K562 (cell line): ENCODE measurements around the gene SEC14L1. TPM values are rescaled to one million over a fixed set of nuclear protein-coding genes. Genes with fewer than 3 reads are reported as not detected.

Source experiments
- ATAC-seq: fragments of 200-7000 bp; cut with Tn5 transposase; 3 replicates; pipeline ENCODE4 v1.9.1; 2020; ENCODE audit warnings: moderate library complexity
- BruUV-seq: library from RNA; stranded (reverse); fragments of 400-500 nt; replicated peaks from 2 replicates; lab custom pipeline; 2021; lab: Mats Ljungman, UMichigan
- CTCF ChIA-PET: fragments of 300-600 bp; formaldehyde crosslinking; extraction: SDS; loops from one replicate; lab custom pipeline; 2021; ENCODE audit warnings: low intra/inter-chr PET ratio; lab: Yijun Ruan, JAX
- POLR2A ChIA-PET: fragments of 300-600, 350-650 bp; sonication (Branson Sonifier 250); formaldehyde crosslinking; extraction: SDS; loops from one replicate; lab custom pipeline; 2021; ENCODE audit warnings: antibody characterized with exemption, inconsistent platforms; lab: Yijun Ruan, JAX
- DNase-seq, 4 experiments: peaks; one replicate each; pipeline versions ENCODE4 v3.0.0 to v3.0.0-alpha.2; 2011 to 2018; ENCODE audit warnings: low spot score in 3 of 4, mixed read lengths in 3 of 4; ENCODE audit errors: extremely low read depth in 1 of 4
- FAIRE-seq: peaks from 2 replicates; lab custom pipeline; 2011; peaks lifted over from hg19 to GRCh38; lab: Jason Lieb, UNC
- H2AFZ ChIP-seq: 2 replicates; pipeline ENCODE4 v1.6.0; 2011; ENCODE audit warnings: low read depth, low read length, control low read depth, inconsistent platforms
- H3K27ac ChIP-seq: fragments of 200-600 bp; 3 replicates; pipeline ENCODE4 v1.8.0; 2011; ENCODE audit warnings: low read depth, mild to moderate bottlenecking, control low read depth, inconsistent platforms, low read length, moderate library complexity, mixed read lengths; ENCODE audit errors: extremely low read depth
- H3K27me3 ChIP-seq, 2 experiments: fragments of 300-600 bp in 1 of 2; 2 replicates in 1 of 2; 3 replicates in 1 of 2; pipeline versions ENCODE4 v1.6.0 to v1.8.0; 2011; ENCODE audit warnings: inconsistent platforms in 2 of 2, low read length in 2 of 2, mild to moderate bottlenecking in 1 of 2, mixed read lengths in 1 of 2, moderate library complexity in 1 of 2; ENCODE audit not compliant: control insufficient read depth in 2 of 2, insufficient read depth in 2 of 2
- H3K36me3 ChIP-seq: fragments of 300-600 bp; 3 replicates; pipeline ENCODE4 v1.8.0; 2011; ENCODE audit warnings: mild to moderate bottlenecking, low read length, inconsistent platforms; ENCODE audit not compliant: control insufficient read depth, insufficient read depth
- H3K4me1 ChIP-seq, 2 experiments: fragments of 200-600 bp in 1 of 2; replicated peaks in 1 of 2; 2 replicates in 1 of 2; 3 replicates in 1 of 2; pipeline versions ENCODE4 v1.5.1 to v1.8.0; 2011; ENCODE audit warnings: inconsistent platforms in 2 of 2, low read length in 2 of 2, mild to moderate bottlenecking in 1 of 2, mixed read lengths in 1 of 2, moderate library complexity in 1 of 2; ENCODE audit not compliant: control insufficient read depth in 2 of 2, insufficient read depth in 2 of 2
- H3K4me2 ChIP-seq: 2 replicates; pipeline ENCODE4 v1.6.1; 2011; ENCODE audit warnings: low read length, control low read depth, inconsistent platforms, mixed read lengths; ENCODE audit not compliant: insufficient read depth
- H3K4me3 ChIP-seq: fragments of 200-600 bp; sonication (generic), shearing (Covaris generic); 2 replicates; pipeline ENCODE4 v1.5.1; 2016; ENCODE audit warnings: control low read depth, inconsistent platforms
- H3K79me2 ChIP-seq: fragments of 200-600 bp; 3 replicates; pipeline ENCODE4 v1.8.0; 2011; ENCODE audit warnings: low read length, inconsistent platforms; ENCODE audit not compliant: control insufficient read depth, insufficient read depth
- H3K9ac ChIP-seq, 2 experiments: 2 replicates each; pipeline versions ENCODE4 v1.6.0 to v1.6.1; 2011; ENCODE audit warnings: low read depth in 2 of 2, low read length in 2 of 2, control low read depth in 1 of 2, inconsistent platforms in 1 of 2, mild to moderate bottlenecking in 1 of 2, mixed read lengths in 1 of 2; ENCODE audit not compliant: insufficient read depth in 1 of 2
- H3K9me1 ChIP-seq: one replicate; pipeline ENCODE4 v1.6.0; 2011; ENCODE audit warnings: inconsistent platforms, mild to moderate bottlenecking, low read length, moderate library complexity; ENCODE audit not compliant: control insufficient read depth, insufficient read depth
- H3K9me3 ChIP-seq: replicated peaks from 2 replicates; pipeline ENCODE4 v1.5.1; 2011; ENCODE audit warnings: low read depth, low read length, inconsistent platforms; ENCODE audit not compliant: control insufficient read depth, insufficient read depth
- H4K20me1 ChIP-seq: replicated peaks from 2 replicates; pipeline ENCODE4 v1.6.1; 2011; ENCODE audit warnings: low read length, inconsistent platforms, mixed read lengths; ENCODE audit not compliant: control insufficient read depth, insufficient read depth
- ARNT ChIP-seq, 2 experiments: fragments of 450-650 bp; IDR thresholded peaks; 2 replicates each; pipeline ENCODE4 v1.6.1; 2016; ENCODE audit warnings: mild to moderate bottlenecking in 1 of 2
- BDP1 ChIP-seq: IDR thresholded peaks from 3 replicates; pipeline ENCODE4 v1.6.1; 2011; ENCODE audit not compliant: insufficient read length, insufficient read depth
- CBFA2T2 ChIP-seq: fragments of 450-650 bp; conservative IDR thresholded peaks from 2 replicates; pipeline ENCODE4 v1.6.1; 2017; ENCODE audit warnings: mild to moderate bottlenecking
- CBFA2T3 ChIP-seq: fragments of 450-650 bp; IDR thresholded peaks from 2 replicates; pipeline ENCODE4 v1.6.1; 2017
- POLR2AphosphoS5 ChIP-seq: IDR thresholded peaks from 2 replicates; pipeline ENCODE4 v1.6.1; 2011; ENCODE audit warnings: mild to moderate bottlenecking, low read depth, low read length, moderate library complexity; ENCODE audit not compliant: control insufficient read depth, insufficient read depth
- RBFOX2 ChIP-seq: fragments of 200-400 bp; formaldehyde crosslinking; IDR thresholded peaks from 2 replicates; pipeline ENCODE4 v1.6.1; 2017; ENCODE audit warnings: low read depth, mild to moderate bottlenecking, low read length, moderate library complexity
- SFPQ ChIP-seq: fragments of 200-400 bp; formaldehyde crosslinking; IDR thresholded peaks from 2 replicates; pipeline ENCODE4 v1.6.1; 2017; ENCODE audit warnings: mild to moderate bottlenecking, low read depth, low read length, moderate library complexity
- SMC3 ChIP-seq: conservative IDR thresholded peaks from 2 replicates; pipeline ENCODE4 v1.6.1; 2011; ENCODE audit warnings: low read depth, low read length, improper control_type of control experiment; ENCODE audit not compliant: insufficient read depth
- ZKSCAN1 ChIP-seq: fragments of 150-350 bp; IDR thresholded peaks from 2 replicates; pipeline ENCODE4 v1.6.1; 2016; ENCODE audit warnings: low read depth, low read length
- ZNF408 ChIP-seq: fragments of 250-450 bp; sonication (Bioruptor Pico); IDR thresholded peaks from 2 replicates; pipeline ENCODE4 v1.4.0; 2020; ENCODE audit warnings: low read depth, mild to moderate bottlenecking, moderate library complexity
- WGBS: fragments of 100-300 bp; shearing (Covaris generic); methylation state at CpG from one replicate; pipeline ENCODE4 v1.1.6; 2016; ENCODE audit warnings: low coverage, mixed read lengths; ENCODE audit not compliant: insufficient coverage; ENCODE audit errors: missing lambda C conversion rate; 5-methylcytosine and 5-hydroxymethylcytosine counted together
- in situ Hi-C: fragments of 300-500 bp; cut with MboI; formaldehyde crosslinking; loops from 4 replicates; pipeline ENCODE4 v1.15.0; 2018; ENCODE audit warnings: inconsistent platforms, mixed read lengths
- intact Hi-C: fragments of 100-400 bp; cut with micrococcal nuclease; formaldehyde crosslinking; loops from 2 replicates; pipeline ENCODE4 v1.14.2; 2022
- polyA plus RNA-seq, 8 experiments: library from polyadenylated mRNA; depleted of rRNA in 4 of 8; stranded (reverse) in 5 of 8; unstranded in 3 of 8; fragments of >200 nt; fragmentation: Nextera tagmentation in 2 of 8; fragmentation: Illumina TruSeq in 1 of 8; extraction: Ambion mirVana in 2 of 8; extraction: Trizol in 1 of 8; gene quantifications; 2 replicates each; pipeline versions ENCODE4 v1.2.1 to v1.2.3, GENCODE V29; 2011 to 2014; ENCODE audit warnings: inconsistent platforms in 1 of 8, missing spikeins in 1 of 8
- total RNA-seq, 7 experiments: library from RNA; depleted of rRNA in 6 of 7; stranded (reverse); fragments of >200 nt in 6 of 7; fragmentation: Illumina TruSeq in 2 of 7; extraction: Trizol in 2 of 7; gene quantifications; 2 replicates each; pipeline versions ENCODE4 v1.2.1 to v1.2.3, GENCODE V29; 2011 to 2021; ENCODE audit warnings: low replicate concordance in 1 of 7
- TF ChIP-seq, protein P1 (sequence below): sonication (generic); formaldehyde crosslinking; IDR thresholded peaks from 2 replicates; pipeline ENCODE4 v1.4.0; 2020; ENCODE audit warnings: mild to moderate bottlenecking, missing genetic modification reagents

The SEC14L1 gene
- total and polyA plus RNA-seq, 9 of the 15 experiments (the other 6 are each of a cell fraction or from before 2014, with no cell fraction given), result 3.1 to 39.7 (median 15.2) TPM

- TF ChIP-seq ZNF408 (CRISPR knock-in tag), result no peak
- TF ChIP-seq SMC3, result no peak
- TF ChIP-seq, protein P1, sequence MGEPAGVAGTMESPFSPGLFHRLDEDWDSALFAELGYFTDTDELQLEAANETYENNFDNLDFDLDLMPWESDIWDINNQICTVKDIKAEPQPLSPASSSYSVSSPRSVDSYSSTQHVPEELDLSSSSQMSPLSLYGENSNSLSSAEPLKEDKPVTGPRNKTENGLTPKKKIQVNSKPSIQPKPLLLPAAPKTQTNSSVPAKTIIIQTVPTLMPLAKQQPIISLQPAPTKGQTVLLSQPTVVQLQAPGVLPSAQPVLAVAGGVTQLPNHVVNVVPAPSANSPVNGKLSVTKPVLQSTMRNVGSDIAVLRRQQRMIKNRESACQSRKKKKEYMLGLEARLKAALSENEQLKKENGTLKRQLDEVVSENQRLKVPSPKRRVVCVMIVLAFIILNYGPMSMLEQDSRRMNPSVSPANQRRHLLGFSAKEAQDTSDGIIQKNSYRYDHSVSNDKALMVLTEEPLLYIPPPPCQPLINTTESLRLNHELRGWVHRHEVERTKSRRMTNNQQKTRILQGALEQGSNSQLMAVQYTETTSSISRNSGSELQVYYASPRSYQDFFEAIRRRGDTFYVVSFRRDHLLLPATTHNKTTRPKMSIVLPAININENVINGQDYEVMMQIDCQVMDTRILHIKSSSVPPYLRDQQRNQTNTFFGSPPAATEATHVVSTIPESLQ (CRISPR knock-in tag), result no peak
- no peak for TF ChIP-seq ZKSCAN1
- TF ChIP-seq RBFOX2, result no peak
- TF ChIP-seq CBFA2T3, result no peak
- TF ChIP-seq POLR2AphosphoS5, result no peak
- no peak for TF ChIP-seq SFPQ
- TF ChIP-seq BDP1, result no peak
- no peak for TF ChIP-seq ARNT (IDR thresholded peaks at IDR 0.05)
- TF ChIP-seq CBFA2T2, result no peak
- ATAC-seq (no peak), DNase-seq (no peak), FAIRE-seq (no peak)
- intact Hi-C loops (no loop called here), in situ Hi-C loops (no loop called here)
- 79% methylated on average over 3 of the region's 3 CpGs for WGBS
- no peak overlapping the region for H3K4me3 ChIP-seq
- no peak overlapping the region for H2AFZ ChIP-seq
- CTCF ChIA-PET, result no interaction called here
- no peaks in the 10 kb centered on the region for H3K9me1 ChIP-seq
- H3K4me2 ChIP-seq, result no peak overlapping the region
- H3K9me3 ChIP-seq, result peaks cover 18% of the 10 kb centered on the region
- H3K79me2 ChIP-seq, result peaks cover 37% of the 10 kb centered on the region
- no TSS peak for BruUV-seq
- POLR2A ChIA-PET, result interaction anchor here (0.6 to 1.3 kb wide), 4 partner anchors 13 to 89 kb away, joined by 3 to 4 read pairs (median 3); no protein-coding TSS in a partner anchor
- peaks cover 9% of the 10 kb centered on the region; the same call in 2 of the 3 replicates for H3K36me3 ChIP-seq
- H3K9ac ChIP-seq, result no peak overlapping the region
- no peaks in the 10 kb centered on the region for H3K27me3 ChIP-seq
- peaks cover 5 to 14% of the 10 kb centered on the region in 2 experiments for H3K4me1 ChIP-seq
- H3K27ac ChIP-seq, result no peak overlapping the region
- H4K20me1 ChIP-seq, result no peaks in the 10 kb centered on the region; the same call in 1 of the 2 replicates
These were observed 36.4 kb downstream of the SEC14L1 start for GRCh38 chr17:77177002-77177741.
